ENCODE data around the gene EFCAB7.

- TF ChIP-seq POLR2AphosphoS5 (IDR thresholded peaks at IDR 0.05; ENCODE audit: low read depth, low read length) (no peak), TAF1 (IDR thresholded peaks at IDR 0.05; ENCODE audit: borderline replicate concordance, insufficient read depth, low read length) (no peak), SIN3A (IDR thresholded peaks at IDR 0.05; ENCODE audit: borderline replicate concordance, insufficient read depth, low read length) (no peak), FOXP2 (optimal IDR thresholded peaks at IDR 0.05; ENCODE audit: borderline replicate concordance, extremely low read depth, extremely low read length, insufficient read depth) (no peak)
- TF ChIP-seq, protein P1, sequence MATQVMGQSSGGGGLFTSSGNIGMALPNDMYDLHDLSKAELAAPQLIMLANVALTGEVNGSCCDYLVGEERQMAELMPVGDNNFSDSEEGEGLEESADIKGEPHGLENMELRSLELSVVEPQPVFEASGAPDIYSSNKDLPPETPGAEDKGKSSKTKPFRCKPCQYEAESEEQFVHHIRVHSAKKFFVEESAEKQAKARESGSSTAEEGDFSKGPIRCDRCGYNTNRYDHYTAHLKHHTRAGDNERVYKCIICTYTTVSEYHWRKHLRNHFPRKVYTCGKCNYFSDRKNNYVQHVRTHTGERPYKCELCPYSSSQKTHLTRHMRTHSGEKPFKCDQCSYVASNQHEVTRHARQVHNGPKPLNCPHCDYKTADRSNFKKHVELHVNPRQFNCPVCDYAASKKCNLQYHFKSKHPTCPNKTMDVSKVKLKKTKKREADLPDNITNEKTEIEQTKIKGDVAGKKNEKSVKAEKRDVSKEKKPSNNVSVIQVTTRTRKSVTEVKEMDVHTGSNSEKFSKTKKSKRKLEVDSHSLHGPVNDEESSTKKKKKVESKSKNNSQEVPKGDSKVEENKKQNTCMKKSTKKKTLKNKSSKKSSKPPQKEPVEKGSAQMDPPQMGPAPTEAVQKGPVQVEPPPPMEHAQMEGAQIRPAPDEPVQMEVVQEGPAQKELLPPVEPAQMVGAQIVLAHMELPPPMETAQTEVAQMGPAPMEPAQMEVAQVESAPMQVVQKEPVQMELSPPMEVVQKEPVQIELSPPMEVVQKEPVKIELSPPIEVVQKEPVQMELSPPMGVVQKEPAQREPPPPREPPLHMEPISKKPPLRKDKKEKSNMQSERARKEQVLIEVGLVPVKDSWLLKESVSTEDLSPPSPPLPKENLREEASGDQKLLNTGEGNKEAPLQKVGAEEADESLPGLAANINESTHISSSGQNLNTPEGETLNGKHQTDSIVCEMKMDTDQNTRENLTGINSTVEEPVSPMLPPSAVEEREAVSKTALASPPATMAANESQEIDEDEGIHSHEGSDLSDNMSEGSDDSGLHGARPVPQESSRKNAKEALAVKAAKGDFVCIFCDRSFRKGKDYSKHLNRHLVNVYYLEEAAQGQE (IDR thresholded peaks at IDR 0.05; ENCODE audit: insufficient read depth in 1 of 2, low read depth in 2 of 2, low read length in 2 of 2) = no peak
These were observed 84.0 kb downstream of the EFCAB7 start for GRCh38 chr1:63607322-63607721.
